DMS79 treated with DMSO at 0.1 percent for 48 hours (cell line): ENCODE data around the gene AKAP13.
"Not testable (repeated sequence)": the region's sequence is repeated elsewhere in the genome, so short reads cannot be mapped to it uniquely, and the experiment has no call there.

Experiments
- DNase-seq: peaks from one replicate; lab custom pipeline; 2025; lab: John Stamatoyannopoulos, UW

AKAP13 gene

DNA sequence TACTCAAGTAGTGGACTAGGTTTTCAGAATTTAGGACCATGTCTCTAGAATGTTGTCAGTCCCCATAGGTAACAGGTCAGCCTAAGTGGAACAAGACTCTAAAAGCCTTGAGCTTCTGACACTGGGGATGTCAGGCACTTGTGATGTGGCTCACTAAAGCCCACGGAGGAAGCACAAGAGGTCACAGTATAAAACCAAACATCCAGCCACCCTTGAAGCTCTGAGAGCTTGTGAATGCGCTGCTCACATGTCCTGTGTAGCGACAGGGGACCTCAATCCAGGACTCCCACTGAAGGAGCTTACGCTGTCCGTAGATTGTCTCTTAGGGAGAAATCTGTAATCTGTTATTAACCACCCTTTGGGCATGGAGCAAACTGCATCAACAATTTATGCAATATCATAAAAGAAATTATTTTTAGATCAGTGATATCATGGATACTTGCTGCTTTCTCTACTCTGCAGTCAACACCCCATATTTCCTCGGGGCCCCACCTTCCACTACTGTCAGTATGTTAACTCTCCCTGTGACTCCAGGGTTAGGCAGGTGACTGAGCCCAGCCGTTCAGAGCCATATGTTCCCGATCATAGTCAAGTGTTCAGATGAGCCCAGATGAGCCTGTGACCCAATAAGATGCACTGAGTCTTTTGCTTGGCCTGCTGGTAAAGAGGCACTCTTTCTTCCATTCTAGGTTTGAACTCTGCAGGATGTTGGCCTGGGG lies 32.2 kb upstream of the AKAP13 start:
- not testable (repeated sequence) for DNase-seq

DNA sequence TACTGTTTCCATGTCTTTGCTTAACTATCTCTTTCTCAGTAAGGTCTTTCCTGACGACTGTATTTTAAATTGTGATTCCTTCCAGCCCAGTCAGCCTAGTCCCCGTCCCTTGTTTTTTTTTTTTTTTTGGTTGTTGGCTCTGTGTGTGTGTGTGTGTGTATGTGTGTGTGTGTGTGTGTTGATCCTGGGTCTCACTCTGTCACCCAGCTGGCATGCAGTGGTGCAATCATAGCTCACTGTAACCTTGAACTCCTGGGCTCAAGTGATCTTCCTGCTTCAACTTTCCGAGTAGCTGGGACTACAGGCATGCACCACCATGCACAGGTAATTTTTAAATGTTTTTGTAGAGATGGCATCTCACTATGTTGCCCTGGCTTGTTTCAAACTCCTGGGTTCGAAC lies 31.3 kb upstream of the AKAP13 start:
- not testable (repeated sequence) for DNase-seq

DNA sequence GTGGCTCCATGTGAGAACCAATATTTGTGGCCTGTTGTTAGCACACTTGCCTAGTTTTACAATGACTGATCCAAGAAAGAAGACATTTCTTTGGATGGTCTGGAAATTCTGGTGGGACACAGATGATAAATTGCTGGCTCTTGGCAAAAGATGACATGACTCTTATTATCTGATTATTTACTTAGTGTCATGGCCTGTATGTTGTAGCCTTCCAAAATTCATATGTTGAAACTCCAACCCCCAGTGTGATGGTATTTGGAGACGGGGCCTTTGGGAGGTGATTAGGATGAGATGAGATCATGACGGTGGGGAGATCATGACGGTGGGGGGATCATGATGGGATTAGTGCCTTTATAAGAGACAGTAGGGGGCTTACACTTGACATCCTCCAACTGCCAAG lies 30.0 kb upstream of the AKAP13 start:
- no peak for DNase-seq

DNA sequence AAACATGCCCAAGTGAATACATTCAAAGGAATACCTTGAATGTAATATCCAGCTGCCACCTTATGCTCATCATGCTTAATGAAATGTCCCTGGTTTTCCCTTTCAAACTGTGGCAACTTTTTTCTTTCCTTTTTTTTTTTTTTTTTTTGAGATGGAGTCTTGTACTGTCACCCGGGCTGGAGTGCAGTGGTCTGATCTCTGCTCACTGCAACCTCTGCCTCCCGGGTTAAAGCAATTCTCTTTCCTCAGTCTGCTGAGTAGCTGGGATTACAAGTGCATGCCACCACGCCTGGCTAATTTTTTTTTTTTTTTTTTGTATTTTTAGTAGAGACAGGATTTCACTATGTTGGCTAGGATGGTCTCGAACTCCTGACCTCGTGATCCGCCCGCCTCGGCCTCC lies 28.9 kb upstream of the AKAP13 start:
- not testable (repeated sequence) for DNase-seq

DNA sequence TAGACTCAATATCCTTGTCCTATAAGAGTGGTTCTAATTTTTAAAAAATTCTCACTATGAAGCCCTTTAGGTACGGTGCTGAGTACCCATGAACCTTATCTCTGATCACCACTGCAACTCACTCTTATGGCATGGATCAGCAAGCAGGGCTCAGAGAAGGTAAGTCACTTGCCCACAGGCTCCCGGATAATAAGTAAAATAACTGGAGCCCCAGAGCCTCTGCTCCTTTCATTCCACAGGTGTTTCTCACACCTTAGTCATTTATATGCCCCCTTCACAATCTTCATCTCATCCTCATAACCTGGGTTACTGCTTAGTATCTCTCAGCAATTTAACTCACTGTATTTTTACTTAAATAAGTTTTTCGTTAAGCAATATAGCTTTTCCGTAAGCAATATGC lies 28.4 kb upstream of the AKAP13 start:
- no peak for DNase-seq

DNA sequence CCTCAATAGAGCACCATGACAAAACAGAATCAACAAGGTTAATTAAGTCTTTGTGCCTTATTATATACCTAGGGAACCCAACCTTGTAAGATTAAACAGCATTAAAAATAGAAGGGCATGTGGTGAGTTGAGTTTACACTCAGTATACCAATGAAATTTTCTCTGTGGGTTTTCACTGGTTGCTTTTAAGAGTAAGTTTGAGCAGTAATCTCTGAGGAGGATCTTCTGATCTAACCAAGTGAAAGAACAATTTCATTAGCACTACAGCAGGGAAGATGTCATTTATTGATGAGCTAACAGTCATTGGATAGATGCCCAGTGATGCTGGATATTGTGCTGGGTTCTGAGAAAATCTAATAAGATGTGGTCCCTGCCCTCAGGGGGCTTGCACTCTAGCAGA lies 26.9 kb upstream of the AKAP13 start:
- no peak for DNase-seq

DNA sequence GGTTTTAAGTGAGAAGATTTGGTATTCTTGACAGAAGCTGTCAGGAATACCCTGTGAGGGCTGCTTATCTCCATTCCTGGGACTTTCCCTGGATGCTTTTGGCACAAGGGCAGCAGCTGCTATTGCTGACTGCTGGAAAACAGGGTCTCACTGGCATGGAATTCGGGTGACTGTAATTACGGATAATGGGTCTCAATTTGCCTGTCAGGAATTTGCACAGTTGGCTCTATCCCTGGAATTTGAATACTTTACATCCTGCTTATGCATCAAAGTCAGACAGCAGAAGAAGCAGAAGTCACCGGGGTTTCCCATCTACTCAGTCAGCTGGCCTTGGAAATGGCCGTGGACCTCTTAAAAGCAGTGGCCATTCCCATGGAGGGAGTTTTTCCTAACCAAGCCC lies 25.9 kb upstream of the AKAP13 start:
- DNase-seq: no peak

DNA sequence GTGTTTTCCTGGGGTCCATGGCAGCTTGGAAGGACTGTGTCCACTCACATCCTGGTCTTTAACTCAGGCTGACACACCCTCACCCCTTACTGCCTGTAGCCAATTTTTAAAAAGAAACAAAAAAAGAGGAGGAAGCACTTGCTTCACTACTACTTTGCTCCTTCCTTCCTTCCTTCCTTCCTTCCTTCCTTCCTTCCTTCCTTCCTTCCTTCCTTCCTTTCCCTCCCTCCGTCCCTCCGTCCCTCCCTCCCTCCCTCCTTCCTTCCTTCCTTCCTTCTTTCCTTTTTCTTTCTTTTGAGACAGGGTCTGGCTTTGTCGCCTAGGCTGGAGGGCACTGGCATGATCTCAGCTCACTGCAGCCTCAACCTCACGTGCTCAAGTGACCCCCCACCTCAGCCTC lies 25.5 kb upstream of the AKAP13 start:
- no peak for DNase-seq

DNA sequence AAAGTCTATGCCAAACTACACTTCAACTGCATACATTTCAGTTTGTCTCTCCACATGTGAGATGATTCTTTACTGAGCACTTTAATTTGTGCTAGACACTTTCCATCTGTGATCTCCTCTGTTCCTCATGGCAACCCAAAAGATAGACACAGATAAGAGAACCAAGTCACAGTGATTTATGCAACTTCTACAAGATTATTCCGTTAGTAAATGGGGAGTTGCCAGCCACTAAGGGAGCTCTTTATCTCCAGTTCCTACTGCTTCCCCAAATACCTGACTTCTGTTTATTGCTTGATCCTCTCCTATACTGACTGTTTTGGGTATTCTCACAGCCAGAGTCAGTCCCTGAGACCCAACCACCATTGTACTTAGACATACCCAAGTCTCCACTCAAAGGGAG lies 24.1 kb upstream of the AKAP13 start:
- DNase-seq: no peak

DNA sequence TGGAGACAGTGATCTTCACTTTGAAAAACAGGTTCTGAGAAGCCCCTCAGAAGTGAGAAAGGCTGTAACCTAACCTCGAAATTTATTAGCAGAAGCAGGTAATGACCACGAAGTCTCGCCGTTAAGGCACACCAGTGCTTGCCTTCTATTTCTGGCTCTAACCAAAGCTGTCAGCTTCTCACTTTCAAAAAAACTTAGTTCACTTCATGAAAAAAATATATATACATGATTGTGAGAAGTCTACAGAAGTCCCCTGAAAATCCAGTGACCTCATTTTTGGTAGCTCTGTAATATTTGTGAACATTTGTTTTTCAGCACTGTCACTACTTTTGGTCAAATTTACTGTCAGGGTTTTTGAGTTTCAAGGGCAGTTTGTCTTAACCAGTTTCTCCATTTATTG lies 19.1 kb upstream of the AKAP13 start:
- no peak for DNase-seq

DNA sequence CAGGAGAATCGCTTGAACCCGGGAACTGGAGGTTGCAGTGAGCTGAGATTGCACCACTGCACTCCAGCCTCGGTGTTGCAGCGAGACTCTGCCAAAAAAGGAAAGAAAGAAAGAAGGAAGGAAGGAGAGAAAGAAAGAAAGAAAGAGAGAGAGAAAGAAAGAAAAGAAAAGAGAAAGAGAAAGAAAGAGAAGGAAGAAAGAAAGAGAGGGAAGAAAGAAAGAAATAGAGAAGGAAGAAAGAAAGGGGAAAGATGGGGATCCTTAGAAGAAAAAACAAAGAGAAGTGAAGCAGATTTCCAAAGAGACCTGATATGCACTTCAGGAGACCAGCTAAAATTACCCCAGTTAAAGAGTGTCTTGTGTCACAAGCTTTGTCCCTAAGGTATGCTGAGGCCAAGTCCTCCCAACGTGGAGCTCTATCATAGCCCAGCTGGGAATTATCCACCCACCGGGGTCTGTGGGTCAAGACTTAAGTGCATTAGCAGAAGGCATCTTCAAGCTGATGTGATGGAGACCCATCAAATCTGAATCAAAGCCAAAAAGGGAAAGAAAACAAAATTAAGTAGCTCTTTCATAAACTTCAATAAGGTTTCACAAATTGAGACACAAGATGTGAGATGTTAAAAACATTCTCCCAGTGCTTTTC lies 17.8 kb upstream of the AKAP13 start:
- DNase-seq: no peak

DNA sequence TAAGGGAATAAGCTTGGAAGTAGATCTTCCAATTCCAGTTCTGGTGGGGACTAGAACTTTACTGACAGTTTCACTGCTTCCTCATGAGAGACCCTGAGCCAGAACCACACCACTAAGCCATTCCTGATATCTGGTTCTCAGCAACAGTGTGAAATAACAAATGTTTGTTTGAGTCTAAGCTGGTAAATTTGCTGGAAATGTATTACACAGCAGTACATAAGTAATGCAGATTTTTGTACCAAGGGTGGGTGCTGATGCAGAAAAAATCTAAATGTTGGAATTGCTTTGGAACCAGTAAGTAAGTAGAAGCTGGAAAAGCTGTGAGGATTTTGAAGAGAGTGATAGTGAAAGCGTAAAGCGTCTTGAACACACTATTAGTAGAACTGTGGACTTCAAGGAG lies 14.4 kb upstream of the AKAP13 start:
- no peak for DNase-seq

DNA sequence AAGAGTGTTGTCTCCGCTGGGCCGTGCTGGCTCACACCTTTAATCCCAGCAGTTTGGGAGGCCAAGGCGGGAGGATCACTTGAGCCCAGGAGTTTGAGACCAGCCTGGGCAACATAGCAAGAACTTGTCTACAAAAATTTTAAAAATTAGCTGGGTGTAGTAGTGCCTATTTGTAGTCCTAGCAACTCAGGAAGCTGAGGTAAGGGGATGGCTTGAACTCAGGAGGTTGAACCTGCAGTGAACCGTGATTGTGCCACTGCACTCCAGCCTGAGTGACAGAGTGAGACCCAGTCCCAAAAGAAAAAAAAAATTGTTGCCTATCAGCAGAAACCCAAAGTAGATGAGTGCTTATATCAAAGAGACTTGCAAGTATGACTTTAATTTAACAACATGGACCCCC lies 12.7 kb upstream of the AKAP13 start:
- DNase-seq: no peak

DNA sequence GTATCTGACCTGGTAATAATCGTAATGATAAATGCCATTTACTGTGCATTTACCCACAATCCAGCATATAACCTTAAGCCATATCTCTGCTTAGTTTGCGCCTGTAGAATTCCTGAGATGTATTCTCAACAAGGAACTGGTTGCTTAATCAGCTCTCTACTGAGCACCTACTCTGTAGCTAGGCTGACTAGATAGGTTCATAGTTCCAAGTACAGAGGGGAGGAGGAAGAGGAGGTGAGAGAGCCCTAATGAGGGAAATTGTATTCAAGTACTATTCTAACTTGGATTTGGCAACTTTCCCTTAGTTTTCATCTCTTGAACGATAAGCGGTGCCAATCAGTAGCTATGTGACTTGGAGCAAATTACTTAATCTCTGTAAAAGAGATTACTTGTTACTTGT lies 5.6 kb upstream of the AKAP13 start:
- no peak for DNase-seq

DNA sequence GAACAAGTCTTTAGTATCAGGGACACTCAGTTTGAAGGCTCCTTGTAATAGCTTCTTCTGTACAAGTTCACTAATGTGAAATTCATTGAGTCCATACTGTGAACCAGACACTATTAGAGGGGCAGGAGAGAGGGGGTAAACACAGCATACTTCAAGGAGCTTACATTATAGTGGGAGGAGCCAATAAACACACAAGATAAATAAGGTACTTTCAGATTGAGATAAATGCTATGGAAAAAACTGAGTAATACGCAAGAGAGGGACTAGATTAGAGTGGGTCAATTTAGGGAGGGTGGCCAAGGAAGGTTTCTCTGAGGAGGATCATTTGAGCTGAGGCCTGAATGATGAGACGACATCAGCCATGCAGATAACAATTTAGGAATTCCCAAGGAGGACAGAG lies 3.1 kb upstream of the AKAP13 start:
- DNase-seq: no peak

DNA sequence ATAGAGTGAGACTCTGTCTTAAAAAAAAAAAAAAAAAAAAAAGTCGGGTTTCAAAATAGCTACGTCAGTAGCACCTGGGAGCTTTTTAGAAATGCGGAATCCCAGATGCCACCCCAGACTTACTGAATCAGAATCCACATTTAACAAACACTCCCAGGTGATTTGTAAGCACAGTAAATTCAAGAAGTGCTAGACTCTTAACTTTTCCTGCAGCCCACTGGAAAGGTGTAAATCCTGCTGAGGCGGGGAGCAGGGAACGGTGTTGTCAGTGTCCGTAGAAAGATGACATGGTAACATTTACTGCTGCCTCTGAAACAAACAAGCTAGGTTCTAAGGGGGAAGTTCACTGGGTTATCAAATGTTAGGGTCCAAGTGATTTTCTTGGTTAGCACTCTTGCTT lies 2.4 kb upstream of the AKAP13 start:
- no peak for DNase-seq

DNA sequence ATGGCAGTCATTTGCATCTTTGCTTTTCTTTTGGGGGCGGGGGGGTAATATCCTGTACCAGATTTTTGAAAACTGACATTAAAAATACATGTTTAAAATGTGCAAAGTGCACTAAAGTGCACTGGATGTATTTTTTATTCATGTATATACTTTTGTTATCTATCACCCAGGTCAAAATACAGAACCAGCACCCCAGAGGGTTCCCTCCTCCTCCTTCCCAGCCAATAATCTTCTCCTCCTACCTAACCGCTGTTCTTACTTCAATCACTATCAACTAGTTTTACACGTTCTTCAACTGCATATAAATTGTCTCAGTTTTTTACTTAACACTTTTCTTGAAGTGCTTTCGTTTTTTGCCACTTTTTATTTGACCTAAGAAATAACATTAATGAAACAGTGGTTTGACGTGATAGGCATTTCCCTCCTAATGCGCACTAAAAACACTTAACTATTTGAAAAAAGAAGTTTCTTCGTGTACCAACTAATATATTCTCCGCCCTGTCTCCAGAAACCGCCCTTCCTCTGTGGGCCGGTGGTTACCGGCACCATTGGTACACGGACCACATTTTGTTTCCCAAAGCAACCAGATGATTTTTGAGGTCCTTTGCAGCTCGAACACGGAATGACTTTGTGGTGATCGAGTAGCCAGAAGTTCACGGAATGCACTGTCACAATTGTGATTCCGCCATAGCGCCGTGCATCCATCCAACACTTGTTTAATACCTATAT lies 836 bp upstream of the AKAP13 start:
- no peak for DNase-seq

DNA sequence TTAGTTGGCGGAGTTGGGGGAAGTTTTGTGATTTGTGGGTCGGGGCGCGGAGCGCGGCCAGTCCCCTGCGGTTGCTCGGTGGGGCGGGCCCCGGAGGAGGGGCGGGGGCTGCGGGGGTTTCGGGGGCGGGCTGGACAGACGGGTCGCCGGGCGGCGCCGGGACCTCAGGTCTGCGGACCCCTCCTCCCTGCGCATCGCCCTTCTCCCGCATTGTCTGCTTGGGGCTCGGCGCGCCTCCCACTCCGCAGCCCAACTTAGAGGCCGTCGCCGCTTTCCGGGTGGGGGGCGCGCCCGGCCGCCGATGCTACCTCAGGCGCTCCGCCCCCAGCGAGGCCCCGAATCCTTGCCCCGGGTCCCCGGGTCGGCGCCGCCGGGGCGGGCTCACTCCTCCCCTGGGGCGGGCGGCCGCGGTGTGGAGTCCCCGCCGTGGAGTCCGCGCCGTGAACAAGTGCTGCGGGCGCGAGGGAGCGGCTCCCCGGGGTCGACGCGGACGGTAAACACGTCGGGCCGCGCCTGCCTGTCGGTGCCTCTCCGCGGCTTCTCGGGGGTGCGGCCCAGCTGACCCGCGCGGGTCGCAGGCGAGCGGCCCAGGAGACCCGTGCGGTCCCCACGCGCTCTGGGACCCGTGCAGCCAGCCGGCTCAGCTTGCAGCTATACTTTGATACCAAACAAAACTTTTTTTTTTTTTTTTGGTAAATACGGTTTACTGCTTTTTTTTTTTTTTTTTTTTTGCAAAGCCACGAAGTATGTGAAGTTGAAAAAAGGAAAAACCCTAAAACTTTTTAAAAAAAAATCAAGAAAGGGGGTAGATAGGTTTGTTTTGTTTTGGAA lies 624 bp downstream of the AKAP13 start:
- DNase-seq: no peak

DNA sequence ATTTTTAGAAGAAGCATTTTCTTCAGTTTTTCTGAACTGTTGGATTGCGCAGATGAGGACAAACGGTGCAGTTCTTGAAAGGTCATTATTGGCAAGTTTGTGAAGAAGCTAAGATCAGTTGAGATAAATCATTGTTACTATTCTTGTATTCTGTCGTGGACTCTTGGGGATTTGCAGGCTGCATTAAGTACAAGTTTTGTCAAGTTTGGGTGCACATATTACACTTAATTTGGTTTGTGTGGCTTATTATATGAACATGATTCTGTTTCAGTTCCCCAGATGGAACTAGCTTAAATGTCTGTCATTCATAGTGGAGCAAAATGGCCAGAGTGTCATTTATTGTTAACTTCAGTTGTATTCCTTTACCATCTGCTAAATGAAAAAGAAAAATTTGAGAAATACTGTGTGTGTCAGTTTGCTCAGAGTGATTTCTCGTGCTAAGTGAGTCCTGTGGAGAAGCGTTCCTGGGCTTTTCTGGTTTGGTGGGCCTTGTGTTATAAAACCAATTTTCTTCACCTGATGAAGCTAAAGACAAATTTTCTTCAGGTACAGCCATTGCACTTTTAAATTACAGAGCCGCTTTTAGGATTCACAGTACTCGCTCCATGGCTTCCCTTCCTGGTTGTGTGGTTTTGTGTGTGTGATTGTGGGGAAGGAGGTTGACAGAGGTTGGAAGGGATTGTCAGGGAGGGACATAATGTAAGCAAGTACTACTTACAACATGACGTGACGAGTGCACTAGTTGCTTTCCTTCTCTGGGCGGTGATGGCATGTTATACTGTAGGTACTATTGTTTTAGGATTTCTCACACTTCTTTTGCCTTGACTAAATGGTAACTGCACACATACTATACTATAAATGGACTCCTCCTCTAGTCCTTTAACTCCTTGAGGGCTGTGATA lies 1.7 kb downstream of the AKAP13 start:
- no peak for DNase-seq

DNA sequence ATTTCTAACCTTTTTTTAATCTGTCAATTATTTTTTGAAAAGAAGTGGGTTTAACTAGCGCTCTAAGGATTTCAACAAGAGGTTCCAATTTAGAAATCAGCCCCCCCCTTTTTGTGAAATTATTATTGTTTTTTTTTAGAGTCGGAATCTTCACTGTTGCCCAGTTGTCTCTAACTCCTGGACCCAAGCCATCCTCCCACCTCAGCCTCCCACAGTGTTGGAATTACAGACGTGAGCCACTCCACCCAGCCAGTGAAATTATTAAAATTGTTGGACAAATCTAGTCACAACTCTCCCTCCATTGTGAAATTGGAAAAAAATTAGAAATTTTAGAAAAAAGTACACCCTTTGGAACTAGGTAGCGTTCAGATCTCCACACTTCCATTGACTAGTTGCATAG lies 2.5 kb downstream of the AKAP13 start:
- no peak for DNase-seq

DNA sequence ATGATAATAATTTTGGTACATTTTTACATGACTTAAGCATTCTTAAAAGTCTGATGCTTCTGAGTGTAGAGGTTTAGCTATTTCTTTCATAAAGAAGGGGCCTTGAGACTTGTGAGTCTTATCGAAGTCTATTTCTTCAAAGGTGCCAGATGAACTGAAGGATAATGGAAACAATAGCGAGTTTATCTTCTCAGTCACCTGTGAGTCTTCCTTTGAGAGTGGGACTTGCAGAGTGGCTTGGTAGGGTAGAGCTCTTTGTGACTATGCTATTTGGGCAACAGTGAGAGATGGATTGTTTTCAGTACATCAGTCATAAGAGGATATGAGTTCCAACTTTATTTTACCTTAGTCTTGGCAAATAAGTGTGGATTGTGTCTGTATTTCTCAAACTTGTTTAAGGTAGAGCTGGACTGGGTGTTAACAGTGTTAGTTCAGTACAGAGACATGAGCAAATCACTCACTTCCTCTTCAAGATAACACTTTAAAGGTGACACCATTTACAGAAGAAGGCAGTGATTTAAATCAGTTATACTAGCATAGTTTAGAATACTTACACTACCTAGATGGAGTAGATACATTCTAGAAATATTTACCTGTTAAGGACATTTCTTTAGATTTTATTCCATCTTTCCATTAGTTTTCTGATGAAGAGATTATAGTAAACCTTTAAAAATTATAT lies 3.2 kb downstream of the AKAP13 start:
- DNase-seq: no peak
